ENCODE results near the gene SLCO4A1. TPM values are rescaled to one million over a fixed set of nuclear protein-coding genes. Genes with fewer than 3 reads are reported as not detected.

SLCO4A1 gene
- total RNA-seq, 1 donor = under 0.01 TPM

GRCh38 chr20:62665826-62666735 lies 23.8 kb downstream of the SLCO4A1 start:
- DNase-seq (ENCODE audit: insufficient read length, low spot score, missing footprints) = no peak
- no peak for TF ChIP-seq CTCF (IDR thresholded peaks at IDR 0.05; ENCODE audit: extremely low read depth, low read depth, low read length)
- peaks cover 22% of the 10 kb centered on the region for H3K27me3 ChIP-seq (ENCODE audit: insufficient read depth, low read length)
- H3K79me2 ChIP-seq (ENCODE audit: insufficient read depth, low read length) = no peaks in the 10 kb centered on the region
- H2AFZ ChIP-seq (ENCODE audit: low read length) = no peak overlapping the region
- no peaks in the 10 kb centered on the region for H3K36me3 ChIP-seq (ENCODE audit: insufficient read depth, low read length)
- H3K4me3 ChIP-seq (ENCODE audit: insufficient read depth, low read length) = no peak overlapping the region
- H3K27ac ChIP-seq (ENCODE audit: low read depth, low read length) = no peak overlapping the region
- no peaks in the 10 kb centered on the region for H3K9me3 ChIP-seq (ENCODE audit: low read depth, low read length)
- H3K4me2 ChIP-seq (ENCODE audit: insufficient read depth, low read length) = no peak overlapping the region
- no peaks in the 10 kb centered on the region for H4K20me1 ChIP-seq (ENCODE audit: insufficient read depth, low read length)
- peaks cover 2% of the 10 kb centered on the region for H3K4me1 ChIP-seq (ENCODE audit: insufficient read depth, low read length)

DNA sequence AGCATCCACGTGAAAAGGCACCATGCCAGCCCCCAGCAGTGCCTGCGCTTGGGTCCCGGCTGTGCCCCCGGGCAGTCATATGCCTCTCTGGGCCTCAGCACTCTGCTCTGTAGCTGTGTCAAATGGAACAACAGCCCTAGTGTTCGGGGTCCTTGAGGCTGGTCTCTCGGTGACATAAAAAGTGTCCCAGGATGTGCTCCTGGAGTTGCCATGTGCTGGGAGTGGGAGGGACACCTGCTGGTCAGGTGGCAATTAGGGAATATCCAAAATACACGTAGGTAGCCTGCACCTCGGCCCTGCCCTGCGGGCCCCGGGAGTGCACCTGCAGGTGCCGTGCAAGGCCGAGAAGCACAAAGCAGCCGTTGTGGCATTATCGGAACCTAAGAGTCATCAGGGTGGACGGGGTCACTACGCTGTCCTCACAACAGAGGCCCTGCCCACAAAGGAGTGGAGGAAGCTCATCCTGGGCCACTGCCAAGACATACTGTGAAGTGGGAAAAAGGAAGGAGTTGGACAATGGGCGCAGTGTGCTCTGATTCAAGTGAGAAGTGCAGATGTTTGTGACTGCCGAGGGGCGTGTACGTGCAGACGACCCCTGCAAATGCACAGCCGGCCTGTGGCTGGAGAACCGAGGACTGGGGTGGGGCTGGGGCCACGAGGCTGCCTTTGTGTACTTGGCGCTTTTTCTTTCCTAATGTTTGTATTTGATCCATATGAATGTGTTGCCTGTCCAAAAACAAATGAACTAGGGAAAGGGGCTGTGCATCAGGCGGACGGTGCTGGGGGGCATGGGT lies 24.6 kb downstream of the SLCO4A1 start:
- Histone ChIP-seq H2AFZ (ENCODE audit: low read length) (no peak overlapping the region), H3K27ac (ENCODE audit: low read depth, low read length) (no peak overlapping the region), H3K9me3 (ENCODE audit: low read depth, low read length) (no peaks in the 10 kb centered on the region), H3K27me3 (ENCODE audit: insufficient read depth, low read length) (peaks cover 22% of the 10 kb centered on the region), H3K4me2 (ENCODE audit: insufficient read depth, low read length) (no peak overlapping the region), H3K36me3 (ENCODE audit: insufficient read depth, low read length) (no peaks in the 10 kb centered on the region), H3K4me1 (ENCODE audit: insufficient read depth, low read length) (peaks cover 2% of the 10 kb centered on the region), H3K4me3 (ENCODE audit: insufficient read depth, low read length) (no peak overlapping the region), H3K79me2 (ENCODE audit: insufficient read depth, low read length) (no peaks in the 10 kb centered on the region), H4K20me1 (ENCODE audit: insufficient read depth, low read length) (no peaks in the 10 kb centered on the region)
- no peak for DNase-seq (ENCODE audit: insufficient read length, low spot score, missing footprints)
- TF ChIP-seq CTCF (IDR thresholded peaks at IDR 0.05; ENCODE audit: extremely low read depth, low read depth, low read length) = no peak

GRCh38 chr20:62667530-62668440 lies 25.5 kb downstream of the SLCO4A1 start:
- Histone ChIP-seq H4K20me1 (ENCODE audit: insufficient read depth, low read length) (no peaks in the 10 kb centered on the region), H3K4me3 (ENCODE audit: insufficient read depth, low read length) (no peak overlapping the region), H2AFZ (ENCODE audit: low read length) (no peak overlapping the region), H3K9me3 (ENCODE audit: low read depth, low read length) (no peaks in the 10 kb centered on the region), H3K27me3 (ENCODE audit: insufficient read depth, low read length) (peaks cover 22% of the 10 kb centered on the region), H3K27ac (ENCODE audit: low read depth, low read length) (no peak overlapping the region), H3K79me2 (ENCODE audit: insufficient read depth, low read length) (no peaks in the 10 kb centered on the region), H3K36me3 (ENCODE audit: insufficient read depth, low read length) (no peaks in the 10 kb centered on the region), H3K4me2 (ENCODE audit: insufficient read depth, low read length) (no peak overlapping the region), H3K4me1 (ENCODE audit: insufficient read depth, low read length) (no peaks in the 10 kb centered on the region)
- DNase-seq (ENCODE audit: insufficient read length, low spot score, missing footprints) = no peak
- no peak for TF ChIP-seq CTCF (IDR thresholded peaks at IDR 0.05; ENCODE audit: extremely low read depth, low read depth, low read length)
